GM12891 (cell line): Measurements from ENCODE around the gene TPP2.

ENCODE experiments used
- DNase-seq: peaks from one replicate; pipeline ENCODE4 v3.0.0; 2011; ENCODE audit warnings: low spot score; ENCODE audit not compliant: insufficient read length
- FAIRE-seq: peaks from 2 replicates; lab custom pipeline; 2011; peaks lifted over from hg19 to GRCh38; lab: Jason Lieb, UNC
- PAX5 ChIP-seq: IDR thresholded peaks from 2 replicates; pipeline ENCODE4 v1.6.1; 2011; ENCODE audit warnings: low read length, moderate library complexity, mild to moderate bottlenecking; ENCODE audit not compliant: insufficient read depth, severe bottlenecking
- POLR2A ChIP-seq: IDR thresholded peaks from 2 replicates; pipeline ENCODE4 v1.6.1; 2011; ENCODE audit warnings: low read depth, low read length, control low read depth
- POLR2AphosphoS5 ChIP-seq: IDR thresholded peaks from 2 replicates; pipeline ENCODE4 v1.6.1; 2011; ENCODE audit warnings: low read depth, low read length, control low read depth
- POU2F2 ChIP-seq: IDR thresholded peaks from 2 replicates; pipeline ENCODE4 v1.6.1; 2011; ENCODE audit warnings: low read depth, mild to moderate bottlenecking, control low read depth, low read length, moderate library complexity
- SPI1 ChIP-seq: IDR thresholded peaks from 2 replicates; pipeline ENCODE4 v1.6.1; 2011; ENCODE audit warnings: low read depth, low read length, control low read depth
- TAF1 ChIP-seq: IDR thresholded peaks from 2 replicates; pipeline ENCODE4 v1.6.1; 2011; ENCODE audit warnings: low read depth, low read length, control low read depth

Gene TPP2

DNA sequence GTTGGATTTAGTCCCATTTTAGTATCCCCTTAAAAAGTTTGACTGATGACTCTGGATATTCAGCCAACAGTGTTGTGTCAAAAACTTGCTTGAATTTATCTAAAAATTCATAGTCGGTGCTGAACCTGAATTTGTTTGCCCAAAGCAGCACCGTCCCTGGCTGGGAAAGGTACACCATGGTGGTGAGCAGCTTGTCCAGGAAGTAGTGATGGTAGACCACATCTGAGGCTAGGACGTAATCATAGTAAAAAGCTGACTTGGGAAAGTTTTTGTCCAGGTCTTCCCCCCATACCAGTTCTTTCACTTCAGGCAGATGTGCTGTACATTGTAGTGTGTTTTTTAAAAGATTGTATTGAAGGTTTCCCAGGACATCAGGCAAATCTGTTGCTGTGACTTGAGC is 89.2 kb downstream of the TPP2 start:
- TF ChIP-seq PAX5 (no peak), POLR2A (no peak), TAF1 (no peak)
- DNase-seq (no peak), FAIRE-seq (no peak)

- no peak for DNase-seq
- TF ChIP-seq POLR2A (no peak), SPI1 (no peak), TAF1 (no peak), POU2F2 (no peak), POLR2AphosphoS5 (no peak), PAX5 (no peak)
- FAIRE-seq = no peak
These were observed 90.7 kb downstream of the TPP2 start for GRCh38 chr13:102687520-102687919.

DNA sequence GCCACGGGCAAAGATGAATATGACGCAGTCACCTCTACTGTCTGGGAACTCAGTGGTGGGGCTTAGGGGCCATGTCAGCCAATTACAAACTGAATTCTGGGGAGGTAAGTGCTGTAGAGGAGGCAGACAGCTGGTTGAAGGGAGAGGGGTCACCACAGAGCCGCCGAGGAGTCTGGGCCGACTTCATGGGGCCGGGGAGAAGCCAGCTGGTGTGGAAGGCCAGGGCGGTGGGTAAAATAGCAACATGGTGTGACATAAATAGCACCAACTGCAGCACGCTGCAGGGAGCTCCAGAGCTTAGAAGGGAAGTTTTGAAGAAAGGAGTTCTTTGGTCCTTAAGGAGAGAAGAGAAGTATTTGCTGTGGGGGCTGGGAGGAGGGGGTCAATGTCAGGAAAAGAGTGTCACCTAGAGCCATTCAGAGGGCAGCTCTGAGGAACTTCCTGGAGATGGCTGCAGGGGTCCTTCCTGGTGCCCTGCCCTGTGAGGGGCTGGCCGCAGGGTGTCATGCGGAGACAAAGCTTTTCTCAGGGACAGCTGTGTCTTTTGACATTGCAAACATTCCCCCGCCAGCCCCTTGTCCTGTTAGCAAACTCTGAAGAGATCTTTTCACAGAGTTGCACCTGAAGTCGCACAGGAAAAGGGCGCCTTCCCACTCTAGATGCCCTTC is 91.7 kb downstream of the TPP2 start:
- DNase-seq (no peak), FAIRE-seq (no peak)
- TF ChIP-seq POLR2AphosphoS5 (no peak), POU2F2 (no peak), TAF1 (no peak), PAX5 (no peak), SPI1 (no peak), POLR2A (no peak)

DNA sequence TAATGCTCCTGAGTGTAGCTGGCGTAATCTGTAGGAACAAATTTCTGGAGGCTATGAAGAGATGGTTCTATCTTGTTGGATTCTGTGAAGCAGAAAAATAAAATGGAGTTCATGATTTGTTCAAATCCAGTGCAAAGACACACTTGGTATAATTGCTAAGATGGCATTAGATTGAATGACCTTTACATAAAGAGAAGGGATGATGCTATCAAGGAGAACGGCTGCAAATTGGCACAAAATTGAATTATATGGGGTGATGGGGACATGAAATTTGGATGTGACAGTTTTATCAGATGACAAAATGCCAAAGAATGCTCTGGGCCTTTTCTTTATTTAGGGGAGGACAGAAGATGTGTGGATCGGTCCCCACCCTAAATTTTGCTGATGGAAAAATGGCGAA is 94.1 kb downstream of the TPP2 start:
- DNase-seq (no peak), FAIRE-seq (no peak)
- TF ChIP-seq POLR2A = no peak
- no peak for TF ChIP-seq TAF1
- TF ChIP-seq PAX5 = no peak
- no peak for TF ChIP-seq SPI1
- no peak for TF ChIP-seq POLR2AphosphoS5
- TF ChIP-seq POU2F2 = no peak

- DNase-seq (no peak), FAIRE-seq (no peak)
- no peak for TF ChIP-seq SPI1
- TF ChIP-seq PAX5 = no peak
- TF ChIP-seq POU2F2 = no peak
These were observed 95.7 kb downstream of the TPP2 start for GRCh38 chr13:102692491-102692826.

GRCh38 chr13:102693250-102693649 is 96.5 kb downstream of the TPP2 start:
- FAIRE-seq (no peak), DNase-seq (no peak)
- TF ChIP-seq POLR2AphosphoS5 (no peak), POU2F2 (no peak), POLR2A (no peak), PAX5 (no peak), TAF1 (no peak), SPI1 (no peak)

- no peak for DNase-seq
- TF ChIP-seq SPI1 (no peak), POU2F2 (no peak), POLR2A (no peak), POLR2AphosphoS5 (no peak), TAF1 (no peak), PAX5 (no peak)
- no peak for FAIRE-seq
These were observed 97.0 kb downstream of the TPP2 start for GRCh38 chr13:102693776-102694175.

DNA sequence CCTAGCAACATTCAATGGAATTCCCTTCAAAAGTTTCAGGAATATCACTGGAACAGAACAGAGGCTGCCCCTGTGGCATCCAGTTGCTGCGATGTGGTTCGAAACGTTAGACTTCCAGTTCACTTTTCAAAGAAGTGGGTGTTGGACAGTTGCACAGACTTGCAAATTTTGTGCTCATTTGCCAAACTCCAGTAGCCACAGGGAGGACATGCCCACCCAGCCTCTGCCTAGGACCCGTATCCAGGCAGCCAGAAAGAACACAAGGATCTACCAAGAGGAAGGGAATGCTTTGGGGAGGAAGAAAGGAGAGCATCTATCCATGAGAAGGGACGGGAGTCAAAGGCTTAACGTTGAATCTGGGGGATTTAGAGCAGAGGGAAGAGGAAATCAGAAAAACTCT is 98.2 kb downstream of the TPP2 start, which contains the start of gene METTL21C:
TSS of gene METTL21C (minus strand) at position 108 of the 400 bp plus-strand sequence. CDS start 546 bp downstream, outside the sequence.
- FAIRE-seq = no peak
- no peak for TF ChIP-seq SPI1
- no peak for TF ChIP-seq TAF1
- TF ChIP-seq POLR2A = no peak
- TF ChIP-seq PAX5 = no peak
- TF ChIP-seq POLR2AphosphoS5 = no peak
- TF ChIP-seq POU2F2 = no peak
- no peak for DNase-seq

DNA sequence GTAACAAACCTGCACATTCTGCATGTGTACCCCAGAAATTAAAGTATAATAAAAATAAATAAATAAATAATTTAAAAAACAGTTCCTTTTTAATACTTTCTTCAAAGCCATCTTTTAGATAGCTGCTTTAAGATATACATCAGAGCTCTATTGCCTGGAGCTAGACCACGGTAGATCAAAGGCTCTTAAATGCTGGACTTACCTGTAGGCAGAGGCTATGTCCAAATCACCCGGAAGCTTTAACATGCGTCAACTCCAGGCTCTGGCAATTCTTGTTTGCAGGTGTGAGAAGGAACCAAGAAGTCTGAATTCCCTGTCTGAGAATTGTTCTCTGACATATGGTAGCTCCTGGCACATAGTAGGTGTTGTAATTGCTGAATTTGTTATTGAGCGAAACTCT is 99.7 kb downstream of the TPP2 start:
- no peak for TF ChIP-seq POLR2A
- TF ChIP-seq TAF1 = no peak
- no peak for TF ChIP-seq PAX5
- TF ChIP-seq POLR2AphosphoS5 = no peak
- no peak for TF ChIP-seq SPI1
- TF ChIP-seq POU2F2 = no peak
- FAIRE-seq = no peak
- no peak for DNase-seq

DNA sequence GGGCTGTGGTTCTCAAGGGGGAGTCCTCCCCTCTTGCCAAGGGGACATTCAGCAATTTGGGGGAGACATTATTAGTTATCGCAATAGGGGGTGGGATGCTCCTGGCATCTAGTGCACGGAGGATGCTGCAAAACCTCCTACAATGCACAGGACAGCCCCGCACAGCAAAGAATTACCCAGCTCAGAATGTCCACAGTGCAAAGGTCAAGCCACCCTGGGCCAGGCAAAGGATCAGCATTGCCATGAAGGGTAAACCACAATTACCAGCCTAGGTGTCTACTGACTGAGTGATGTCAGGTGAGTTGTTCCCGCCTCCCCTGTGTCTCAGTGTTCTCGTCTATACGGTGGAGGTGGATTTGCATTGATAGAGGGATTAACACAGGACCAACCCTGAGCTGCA is 100.5 kb downstream of the TPP2 start:
- TF ChIP-seq POLR2A (no peak), POLR2AphosphoS5 (no peak), POU2F2 (no peak), SPI1 (no peak), PAX5 (no peak), TAF1 (no peak)
- DNase-seq = no peak
- no peak for FAIRE-seq
